Measurements from ENCODE around the gene SLC35E4. TPM values are rescaled to one million over a fixed set of nuclear protein-coding genes. Genes with fewer than 3 reads are reported as not detected.
"Not testable (repeated sequence)": the region's sequence is repeated elsewhere in the genome, so short reads cannot be mapped to it uniquely, and the experiment has no call there.

The SLC35E4 gene
- polyA plus RNA-seq, 3 donors, result 1.8 to 2.0 (median 2.0) TPM

DNA sequence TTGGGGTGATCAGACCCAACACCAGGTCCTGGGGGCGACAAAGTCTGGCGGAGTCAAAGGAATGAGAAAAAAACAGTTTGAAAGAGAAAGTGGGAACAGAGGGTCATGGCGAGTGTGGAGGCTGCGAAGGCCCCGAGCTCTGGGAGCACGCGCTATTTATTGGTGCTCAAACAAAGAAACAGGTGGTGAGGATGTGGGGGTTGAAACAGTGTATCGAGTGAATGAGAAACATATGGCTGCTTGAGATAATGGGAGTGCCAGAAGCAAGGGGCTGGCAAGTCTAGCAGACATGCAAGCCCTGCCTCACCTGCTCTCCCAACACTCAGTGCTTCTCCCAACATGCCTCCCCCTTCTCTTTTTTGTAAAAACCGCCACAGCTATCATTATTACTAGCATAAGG is 39.9 kb downstream of the SLC35E4 start:
- DNase-seq (ENCODE audit: extremely low read depth in 1 of 11, low read depth in 9 of 11, low spot score in 4 of 11), result no peak

- DNase-seq (ENCODE audit: extremely low read depth in 1 of 11, low read depth in 9 of 11, low spot score in 4 of 11), result not testable (repeated sequence)
Measured at GRCh38 chr22:30676565-30676964, 41.0 kb downstream of the SLC35E4 start.

DNA sequence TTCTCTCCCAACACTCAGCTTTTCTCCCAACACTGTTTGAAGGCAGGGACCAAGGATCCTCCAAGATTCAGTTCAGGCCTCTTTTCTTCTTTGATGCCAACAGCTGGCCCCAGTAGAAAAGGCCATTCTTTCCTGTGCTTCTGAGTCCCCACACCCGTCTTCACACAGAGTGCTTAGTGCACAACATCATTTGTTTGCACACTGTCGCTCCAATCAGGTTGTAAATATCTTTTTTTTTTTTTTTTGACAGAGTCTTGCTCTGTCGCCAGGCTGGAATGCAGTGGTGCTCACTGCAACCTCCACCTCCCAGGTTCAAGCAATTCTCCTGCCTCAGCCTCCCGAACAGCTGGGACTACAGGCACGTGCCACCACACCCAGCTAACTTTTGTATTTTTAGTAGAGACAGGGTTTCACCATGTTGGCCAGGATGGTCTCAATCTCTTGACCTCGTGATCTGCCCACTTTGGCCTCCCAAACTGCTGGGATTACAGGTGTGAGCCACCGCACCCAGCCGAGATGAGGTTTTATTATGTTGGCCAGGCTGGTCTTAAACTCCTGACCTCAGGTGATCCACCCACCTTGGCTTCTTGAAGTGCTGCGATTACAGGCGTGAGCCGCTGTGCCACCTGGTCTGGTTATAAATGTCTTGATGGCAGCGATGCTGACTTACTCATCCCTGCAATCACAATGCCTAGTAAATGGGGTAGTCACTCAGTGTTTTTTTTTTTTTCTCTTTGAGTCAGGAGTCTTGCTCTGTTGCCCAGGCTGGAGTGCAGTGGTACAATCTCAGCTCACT is 44.5 kb downstream of the SLC35E4 start:
- DNase-seq (ENCODE audit: extremely low read depth in 1 of 11, low read depth in 9 of 11, low spot score in 4 of 11), result not testable (repeated sequence)

DNA sequence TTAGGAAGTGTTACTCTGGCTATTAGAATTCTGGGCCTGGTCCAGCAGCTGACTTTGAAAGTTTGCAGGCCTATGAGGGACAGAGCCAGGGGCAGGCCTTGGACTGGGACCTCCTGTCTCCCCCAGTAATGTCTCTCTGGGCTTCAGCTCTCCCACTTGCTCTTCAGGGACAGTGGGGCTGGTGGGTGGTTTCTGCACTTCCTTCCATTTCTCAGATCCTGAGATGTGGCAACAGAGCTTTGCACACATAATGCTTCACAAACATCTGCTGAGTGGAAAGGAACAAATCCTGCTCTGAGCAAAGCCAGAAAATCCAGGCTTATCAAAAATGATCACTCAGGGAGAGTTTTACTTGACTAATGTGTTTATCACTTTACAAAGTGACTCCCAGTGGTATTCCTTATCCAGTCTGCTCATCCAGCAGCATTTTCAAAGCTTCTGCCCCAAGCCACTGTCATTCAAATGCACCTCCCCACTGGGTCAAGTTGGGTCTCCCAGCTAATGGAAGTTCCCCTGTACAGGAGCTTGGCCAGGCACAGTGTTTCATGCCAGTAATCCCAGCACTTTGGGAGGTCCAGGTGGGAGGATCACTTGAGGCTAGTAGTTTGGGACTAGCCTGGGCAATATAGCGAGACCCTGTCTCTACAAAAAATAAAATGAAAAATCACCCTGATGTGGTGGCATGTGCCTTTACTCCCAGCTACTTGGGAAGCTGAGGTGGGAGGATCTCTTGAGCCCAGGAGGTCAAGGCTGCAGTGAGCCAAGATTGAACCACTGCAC is 45.6 kb downstream of the SLC35E4 start:
- DNase-seq (ENCODE audit: extremely low read depth in 1 of 11, low read depth in 9 of 11, low spot score in 4 of 11), result no peak

GRCh38 chr22:30681831-30682230 is 46.2 kb downstream of the SLC35E4 start:
- no peak for DNase-seq (ENCODE audit: extremely low read depth in 1 of 11, low read depth in 9 of 11, low spot score in 4 of 11)

- no peak for DNase-seq (ENCODE audit: extremely low read depth in 1 of 11, low read depth in 9 of 11, low spot score in 4 of 11)
Measured at GRCh38 chr22:30685178-30685577, 49.6 kb downstream of the SLC35E4 start.

DNA sequence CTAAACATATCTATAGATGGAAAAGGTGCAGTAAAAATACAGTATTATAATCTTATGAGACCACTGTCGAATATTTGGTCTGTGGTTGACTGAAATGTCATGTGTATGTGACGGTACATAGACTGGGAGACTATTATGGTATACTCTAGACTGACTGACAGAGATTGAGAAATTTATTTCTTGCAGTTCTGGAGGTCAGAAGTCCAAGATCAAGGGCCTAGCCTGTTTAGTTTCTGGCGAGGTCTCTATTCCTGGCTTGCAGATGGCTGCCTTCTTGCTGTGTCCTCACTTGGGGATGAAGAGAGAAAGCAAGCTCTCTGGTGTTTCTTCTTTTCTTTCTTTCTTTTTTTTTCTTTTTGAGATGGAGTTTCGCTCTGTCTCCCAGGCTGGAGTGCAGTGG is 51.8 kb downstream of the SLC35E4 start:
- DNase-seq (ENCODE audit: extremely low read depth in 1 of 11, low read depth in 9 of 11, low spot score in 4 of 11), result no peak

GRCh38 chr22:30689622-30690021 is 54.0 kb downstream of the SLC35E4 start:
- DNase-seq (ENCODE audit: extremely low read depth in 1 of 11, low read depth in 9 of 11, low spot score in 4 of 11), result no peak

DNA sequence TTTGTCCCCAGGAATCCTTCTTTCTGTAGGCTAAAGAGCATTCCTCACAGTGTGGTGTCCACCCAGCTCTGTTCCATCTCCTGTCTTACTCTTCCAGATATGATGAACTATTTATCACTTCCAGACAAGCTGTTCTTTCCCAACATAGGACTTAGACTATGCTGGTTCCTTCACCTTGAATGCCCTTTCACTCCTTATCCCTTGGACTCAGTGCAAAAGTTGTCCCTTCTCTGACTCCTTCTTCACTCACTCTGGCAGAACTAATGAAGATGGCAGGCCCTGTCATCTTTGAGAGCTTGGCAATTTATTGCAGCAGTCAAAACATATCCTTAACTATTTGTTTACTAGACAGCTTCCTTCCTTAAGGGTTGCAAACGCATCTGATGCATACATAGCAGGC is 55.6 kb downstream of the SLC35E4 start:
- no peak for DNase-seq (ENCODE audit: extremely low read depth in 1 of 11, low read depth in 9 of 11, low spot score in 4 of 11)

GRCh38 chr22:30694171-30694639 is 58.6 kb downstream of the SLC35E4 start:
- peak; percentile 21 to 58 (median 44) for DNase-seq (ENCODE audit: extremely low read depth in 1 of 11, low read depth in 9 of 11, low spot score in 4 of 11)

GRCh38 chr22:30694640-30695350 is 59.2 kb downstream of the SLC35E4 start, which contains the start of gene OSBP2:
TSS of gene OSBP2 (plus strand) at chr22:30694874. CDS start at chr22:30694910, 36 bp downstream.
- peak in 8 of 11 donors; percentile 17 to 51 (median 24) for DNase-seq (ENCODE audit: extremely low read depth in 1 of 11, low read depth in 9 of 11, low spot score in 4 of 11)

GRCh38 chr22:30695351-30695851 is 59.8 kb downstream of the SLC35E4 start:
- DNase-seq (ENCODE audit: extremely low read depth in 1 of 11, low read depth in 9 of 11, low spot score in 4 of 11), result no peak

DNA sequence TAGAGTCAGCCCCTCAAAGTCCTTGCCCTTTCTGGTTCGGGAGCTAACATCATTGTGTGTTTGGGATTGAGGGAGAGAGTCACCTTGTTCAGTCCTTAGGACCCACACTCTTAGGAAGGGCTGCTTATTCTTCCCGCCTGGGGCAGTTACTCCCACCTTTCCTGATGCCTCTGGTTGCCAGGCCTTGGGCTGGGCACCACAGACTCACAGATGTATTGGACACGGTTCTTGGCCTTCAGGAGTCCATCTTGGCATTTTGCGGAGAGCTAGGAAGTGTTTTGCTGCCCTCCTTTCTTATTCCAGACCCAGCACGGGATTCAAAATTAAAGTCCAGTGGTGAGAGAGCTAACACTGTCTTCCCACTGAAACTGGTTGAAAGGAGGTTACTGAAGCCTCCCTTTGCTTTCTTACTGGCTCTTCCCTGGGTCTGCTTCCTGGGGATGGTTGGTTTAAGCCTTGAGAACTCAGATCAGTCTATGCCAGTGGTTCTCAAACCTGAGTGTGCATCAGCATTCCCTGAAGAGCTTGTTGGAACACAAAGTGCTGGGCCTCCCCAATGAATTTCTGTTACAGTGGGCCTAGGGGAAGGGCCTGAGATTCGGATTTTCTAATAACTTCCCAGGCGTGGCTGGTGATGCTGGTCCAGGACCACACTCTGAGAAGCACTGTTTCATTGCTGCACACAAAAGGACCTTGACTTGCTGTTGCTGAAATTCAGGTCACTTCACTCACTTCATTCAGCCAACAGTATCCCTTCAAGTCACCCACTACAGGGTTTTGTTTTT is 60.5 kb downstream of the SLC35E4 start:
- DNase-seq (ENCODE audit: extremely low read depth in 1 of 11, low read depth in 9 of 11, low spot score in 4 of 11), result no peak

Other genes starting within 250 kb of the SLC35E4 start
- 10 to 100 TPM; 16.8 to 24.8 (median 23.7) TPM for gene RNF215, start 248.4 kb upstream of the SLC35E4 start, polyA plus RNA-seq (ENCODE audit: insufficient read length in 3 of 3)
- 10 to 100 TPM in 1 of 3 donors, 1 to 10 TPM in 2; 4.9 to 10.3 (median 6.2) TPM for gene SEC14L2, start 238.8 kb upstream of the SLC35E4 start, polyA plus RNA-seq (ENCODE audit: insufficient read length in 3 of 3)
- 10 to 100 TPM in 2 of 3 donors, 1 to 10 TPM in 1; 9.9 to 15.1 (median 14.8) TPM for gene MTFP1, start 210.0 kb upstream of the SLC35E4 start, polyA plus RNA-seq (ENCODE audit: insufficient read length in 3 of 3)
- under 1 TPM in 1 of 3 donors, not detected in 2; 0.04 TPM for gene SEC14L3, start 163.8 kb upstream of the SLC35E4 start, polyA plus RNA-seq (ENCODE audit: insufficient read length in 3 of 3)
- gene SEC14L4, start 130.1 kb upstream of the SLC35E4 start, polyA plus RNA-seq (ENCODE audit: insufficient read length in 3 of 3), result 1 to 10 TPM in 1 of 3 donors, under 1 TPM in 2; 0.70 to 1.1 (median 0.70) TPM
- gene SEC14L6, start 89.0 kb upstream of the SLC35E4 start, polyA plus RNA-seq (ENCODE audit: insufficient read length in 3 of 3), result 10 to 100 TPM in 1 of 3 donors, 1 to 10 TPM in 2; 9.0 to 14.5 (median 9.0) TPM
- 10 to 100 TPM; 21.8 to 33.0 (median 32.0) TPM for gene GAL3ST1, start 61.1 kb upstream of the SLC35E4 start, polyA plus RNA-seq (ENCODE audit: insufficient read length in 3 of 3)
- 10 to 100 TPM; 75.6 to 80.6 (median 77.4) TPM for gene PES1, start 43.9 kb upstream of the SLC35E4 start, polyA plus RNA-seq (ENCODE audit: insufficient read length in 3 of 3)
- 10 to 100 TPM; 56.6 to 64.8 (median 56.7) TPM for gene TCN2, start 28.6 kb upstream of the SLC35E4 start, polyA plus RNA-seq (ENCODE audit: insufficient read length in 3 of 3)
- gene DUSP18, start 32.1 kb downstream of the SLC35E4 start, polyA plus RNA-seq (ENCODE audit: insufficient read length in 3 of 3), result 1 to 10 TPM; 6.9 to 9.6 (median 7.8) TPM
- 1 to 10 TPM; 5.5 to 7.4 (median 5.6) TPM for gene OSBP2, start 59.1 kb downstream of the SLC35E4 start, polyA plus RNA-seq (ENCODE audit: insufficient read length in 3 of 3)